Measurements from ENCODE around the gene AMN.

AMN gene

GRCh38 chr14:102969060-102969791 is 46.8 kb downstream of the AMN start:
- DNase-seq = no peak

- no peak for DNase-seq
Measured at GRCh38 chr14:102969901-102970300, 47.4 kb downstream of the AMN start.

- no peak for DNase-seq
Measured at GRCh38 chr14:102970496-102970895, 48.0 kb downstream of the AMN start.

- DNase-seq = peak; percentile 12
Measured at GRCh38 chr14:102971314-102971713, 48.9 kb downstream of the AMN start.

GRCh38 chr14:102971836-102972606 is 49.6 kb downstream of the AMN start:
- no peak for DNase-seq

- DNase-seq = no peak
Measured at GRCh38 chr14:102973706-102974285, 51.3 kb downstream of the AMN start.

GRCh38 chr14:102975662-102976061 is 53.2 kb downstream of the AMN start:
- DNase-seq = no peak

GRCh38 chr14:102977475-102977874 is 55.0 kb downstream of the AMN start:
- DNase-seq = no peak

GRCh38 chr14:102979406-102979805 is 56.9 kb downstream of the AMN start:
- DNase-seq = no peak

GRCh38 chr14:102980409-102980810 is 57.9 kb downstream of the AMN start:
- no peak for DNase-seq
